HS-27A (cell line): ENCODE data around the gene STK24.

Source experiments
- DNase-seq: peaks from one replicate; pipeline ENCODE4 v3.0.0-alpha.2; 2012; ENCODE audit warnings: low read depth, missing footprints

Gene STK24

DNA sequence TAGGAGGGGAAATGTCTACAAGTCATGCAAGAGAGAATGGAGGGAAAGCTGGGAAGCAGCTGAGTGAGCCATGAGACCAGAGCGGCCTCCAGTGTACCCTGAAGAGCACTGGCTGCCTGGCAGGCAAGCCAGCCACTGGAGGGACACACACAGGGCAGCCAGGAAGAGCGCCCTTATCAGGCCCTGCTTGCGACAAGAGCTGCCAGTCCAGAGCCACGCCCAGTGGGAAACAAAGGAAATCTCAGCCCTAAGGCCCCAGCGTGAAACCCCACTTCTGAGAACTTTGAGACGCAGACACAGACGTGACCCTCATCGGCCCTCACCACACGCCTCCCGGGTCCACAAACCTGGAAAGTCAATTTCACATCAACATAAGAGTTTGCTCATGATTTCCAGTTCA lies 105.0 kb downstream of the STK24 start:
- DNase-seq = no peak

DNA sequence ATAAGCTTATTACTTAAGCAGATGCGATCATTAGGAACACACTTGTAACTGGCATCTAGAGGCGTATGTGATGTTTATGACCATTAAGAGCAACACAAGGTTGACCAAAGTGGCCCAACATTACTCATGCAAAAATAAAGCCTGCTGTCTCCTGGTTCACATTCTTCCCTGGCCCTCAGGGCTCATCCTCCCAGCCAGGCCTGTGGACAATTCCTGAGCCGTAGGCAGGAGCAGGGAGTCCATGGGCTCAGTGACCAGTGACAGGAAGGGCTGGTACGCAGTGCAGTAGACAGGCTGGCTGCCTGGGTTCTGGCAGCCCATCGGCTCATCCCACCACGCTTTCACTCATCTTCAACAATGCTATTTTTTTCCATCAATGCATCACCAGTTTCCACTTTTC lies 106.0 kb downstream of the STK24 start:
- no peak for DNase-seq

DNA sequence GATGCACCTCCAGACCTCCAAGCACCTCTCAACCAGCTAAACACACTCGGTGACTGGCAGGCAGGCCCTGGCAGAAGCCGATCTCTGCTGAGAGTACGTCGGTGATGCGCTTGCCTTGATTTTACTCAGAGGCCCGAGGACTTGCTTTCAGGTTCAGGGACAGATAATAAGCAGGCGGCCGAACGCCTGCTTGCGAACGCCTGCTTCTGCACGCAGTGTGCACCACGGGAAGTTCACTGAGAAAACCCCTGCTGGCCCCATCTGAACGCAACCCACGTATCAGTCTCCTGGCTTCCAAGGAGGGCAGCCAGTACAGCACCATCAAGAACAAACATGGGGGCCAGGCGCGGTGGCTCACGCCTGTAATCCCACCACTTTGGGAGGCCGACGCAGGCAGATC lies 108.0 kb downstream of the STK24 start:
- DNase-seq = no peak

DNA sequence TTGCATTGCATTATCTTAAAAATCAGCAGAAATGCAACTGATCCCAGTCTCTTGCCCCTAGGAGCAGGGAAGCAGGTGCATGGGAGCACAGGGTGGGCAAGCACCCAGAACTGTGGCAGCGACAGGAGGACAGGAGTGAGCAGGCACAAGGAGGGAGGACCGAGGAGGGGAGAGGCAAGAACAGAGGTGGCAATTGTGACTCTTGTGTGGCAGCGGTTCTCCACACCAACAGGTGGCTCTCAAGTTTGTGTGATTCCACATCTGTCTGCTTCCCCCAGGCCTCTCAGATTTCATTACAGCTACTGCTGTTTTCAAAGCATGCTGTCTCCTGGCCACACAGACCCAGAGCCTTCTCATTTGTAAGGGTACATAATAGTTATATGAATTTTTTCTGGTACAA lies 108.5 kb downstream of the STK24 start:
- no peak for DNase-seq

DNA sequence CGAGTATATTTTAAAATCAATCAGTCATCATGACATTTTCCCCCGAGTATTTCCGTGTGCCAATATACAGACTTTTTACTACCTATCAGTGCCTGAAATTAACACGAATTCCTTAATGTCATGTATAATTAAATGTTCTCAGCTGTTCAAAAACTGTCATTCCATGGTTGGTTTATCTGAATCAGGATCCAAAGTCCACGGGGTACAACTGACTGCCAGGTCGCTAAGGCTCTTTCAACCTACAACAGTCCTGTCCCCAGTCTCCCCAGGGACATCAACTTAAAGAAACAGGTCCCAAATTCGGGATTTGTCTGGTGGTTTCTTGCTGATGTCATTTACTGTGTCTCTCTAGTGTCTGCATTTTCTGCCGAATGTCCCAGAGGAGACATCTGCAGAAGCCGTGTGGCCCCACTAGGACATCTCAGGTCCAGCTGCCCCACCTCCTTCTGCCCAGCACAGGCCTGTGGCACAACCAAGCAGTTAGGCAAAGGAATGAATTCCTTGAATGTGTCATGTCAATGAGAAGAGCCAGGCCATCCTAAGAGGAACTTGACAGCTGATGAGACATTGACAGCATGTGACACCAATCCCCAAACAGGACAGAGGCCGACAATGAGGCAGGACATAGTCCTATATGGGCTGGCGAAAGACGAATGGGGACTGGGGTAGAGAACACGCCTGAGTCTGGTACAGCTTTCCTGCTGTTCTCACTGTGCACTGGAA lies 109.5 kb downstream of the STK24 start:
- DNase-seq = no peak

DNA sequence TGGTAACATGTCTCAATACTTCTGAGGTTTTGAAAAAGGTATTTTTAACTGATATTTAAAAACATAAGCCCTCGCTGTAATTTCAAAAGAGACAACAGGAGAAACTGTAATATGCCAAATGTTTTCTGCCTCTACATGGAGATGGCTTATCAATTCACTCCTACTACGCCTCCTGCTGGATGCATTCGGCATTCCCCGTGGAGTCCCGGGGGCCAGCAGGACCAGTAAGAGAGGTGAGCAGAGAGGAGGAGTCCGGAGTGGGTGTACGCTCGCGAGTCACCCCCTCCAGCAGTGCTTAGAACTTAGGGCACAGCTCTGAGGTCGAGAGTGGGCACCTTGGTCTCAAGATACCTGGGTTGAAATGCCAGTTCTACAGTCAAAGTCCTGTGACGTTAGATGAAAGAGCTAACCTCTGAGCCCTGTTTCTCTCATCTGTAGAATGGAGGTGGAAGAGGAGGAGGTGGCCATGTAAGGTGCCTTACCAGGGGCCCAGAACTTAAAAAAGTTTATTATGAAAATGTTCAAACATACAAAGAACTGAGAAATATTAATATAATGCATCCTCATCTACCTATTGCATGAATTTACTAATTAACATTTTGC lies 110.2 kb downstream of the STK24 start:
- DNase-seq = no peak

DNA sequence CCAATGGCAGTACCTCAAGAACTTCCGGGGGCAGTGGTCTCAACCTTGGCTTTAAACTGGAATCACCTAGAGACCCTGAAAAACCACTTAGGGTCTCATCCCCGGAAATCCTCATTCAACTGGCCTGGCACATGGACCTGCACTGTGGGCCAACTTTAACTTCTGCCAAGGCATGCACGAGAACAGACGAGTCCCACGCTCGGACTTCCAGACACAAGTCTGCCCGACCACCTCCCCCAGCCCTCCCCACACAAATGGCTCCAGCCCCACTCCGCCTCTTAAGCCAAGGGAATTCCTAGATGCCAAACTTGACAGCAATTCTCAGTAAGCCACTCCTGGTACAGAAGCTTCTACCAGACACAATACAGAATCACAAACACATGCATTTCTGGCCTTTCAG lies 114.0 kb downstream of the STK24 start:
- DNase-seq = no peak

DNA sequence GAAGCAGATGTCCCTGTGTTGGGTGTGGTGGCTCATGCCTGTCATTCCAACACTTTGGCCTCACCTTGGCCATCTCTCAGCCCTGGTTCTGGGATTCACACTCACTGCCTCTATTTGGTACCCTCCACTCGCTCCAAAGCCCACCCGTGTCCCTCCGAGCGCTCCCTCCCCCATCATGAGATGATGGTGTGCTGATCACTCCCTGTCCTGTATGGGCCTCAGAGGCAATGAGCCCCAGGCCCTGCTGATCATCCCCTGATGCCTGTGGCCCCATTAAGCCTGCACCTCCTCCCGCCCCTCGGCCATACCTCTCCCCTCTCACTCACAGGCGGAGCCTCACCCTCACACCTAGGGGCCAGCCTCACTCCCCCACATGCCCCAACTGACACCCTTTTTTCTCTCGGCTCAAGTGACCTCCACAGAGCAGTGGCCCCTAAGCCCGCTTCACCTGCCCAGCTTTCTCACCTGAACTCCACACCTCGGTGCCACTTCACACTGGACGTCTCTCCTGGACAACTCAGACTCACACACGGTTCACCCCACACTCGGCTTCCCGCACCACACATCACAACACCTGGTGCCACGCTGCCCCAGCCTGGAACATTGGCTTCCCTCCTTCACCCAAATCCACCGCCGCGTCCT lies 114.5 kb downstream of the STK24 start:
- DNase-seq = no peak

DNA sequence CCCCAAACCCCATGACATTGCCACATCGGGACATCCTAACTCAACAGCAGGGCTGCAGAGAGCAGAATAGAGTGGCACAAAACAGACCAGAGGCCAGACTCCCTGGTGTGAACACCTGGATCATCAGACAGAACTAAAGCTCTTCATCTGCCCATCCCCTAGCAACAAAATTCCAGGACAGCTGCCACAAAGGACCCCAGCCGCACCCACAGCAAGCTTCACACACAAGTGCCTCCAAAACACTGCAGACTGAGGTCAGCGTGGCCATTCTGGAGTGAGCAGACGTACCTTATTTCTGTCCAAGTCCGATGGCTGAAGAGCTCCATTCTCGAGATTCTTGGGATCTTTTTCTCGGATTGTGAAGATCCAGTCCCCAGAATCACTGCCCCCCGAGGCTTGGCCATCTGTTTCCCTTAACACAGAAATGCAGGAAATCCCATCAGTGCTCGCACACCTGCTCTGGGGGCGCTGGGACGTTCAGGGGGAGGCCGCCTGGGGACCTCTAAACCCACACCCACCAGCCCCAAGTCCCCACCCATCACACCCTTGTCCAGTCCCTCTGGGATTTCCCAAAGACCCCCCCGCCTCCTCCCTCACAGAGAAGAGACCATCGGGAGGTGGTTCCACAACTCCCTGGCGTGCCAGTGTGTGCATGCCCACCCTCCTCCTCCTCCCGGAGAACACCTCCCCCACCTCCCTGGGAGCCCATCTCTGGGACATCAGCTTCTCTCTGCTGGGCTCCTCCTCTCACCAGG lies 115.2 kb downstream of the STK24 start:
- no peak for DNase-seq

DNA sequence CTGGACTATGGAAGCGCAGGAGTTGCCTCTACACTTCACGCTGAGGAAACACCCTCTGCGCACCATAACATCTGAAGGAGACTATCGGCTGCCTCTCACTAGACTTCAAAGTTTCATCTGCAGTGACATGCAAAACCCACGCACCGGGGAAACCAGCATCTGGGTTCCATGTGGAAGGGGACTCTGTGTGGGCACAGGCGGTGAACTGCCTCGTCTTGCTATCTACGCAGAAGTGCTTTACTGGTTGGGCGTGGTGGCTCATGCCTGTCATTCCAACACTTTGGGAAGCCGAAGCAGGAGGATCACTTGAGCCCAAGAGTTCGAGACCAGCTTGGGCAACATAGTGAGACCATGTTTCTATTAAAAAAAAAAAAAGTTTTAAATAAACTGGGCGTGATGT lies 116.4 kb downstream of the STK24 start:
- no peak for DNase-seq

DNA sequence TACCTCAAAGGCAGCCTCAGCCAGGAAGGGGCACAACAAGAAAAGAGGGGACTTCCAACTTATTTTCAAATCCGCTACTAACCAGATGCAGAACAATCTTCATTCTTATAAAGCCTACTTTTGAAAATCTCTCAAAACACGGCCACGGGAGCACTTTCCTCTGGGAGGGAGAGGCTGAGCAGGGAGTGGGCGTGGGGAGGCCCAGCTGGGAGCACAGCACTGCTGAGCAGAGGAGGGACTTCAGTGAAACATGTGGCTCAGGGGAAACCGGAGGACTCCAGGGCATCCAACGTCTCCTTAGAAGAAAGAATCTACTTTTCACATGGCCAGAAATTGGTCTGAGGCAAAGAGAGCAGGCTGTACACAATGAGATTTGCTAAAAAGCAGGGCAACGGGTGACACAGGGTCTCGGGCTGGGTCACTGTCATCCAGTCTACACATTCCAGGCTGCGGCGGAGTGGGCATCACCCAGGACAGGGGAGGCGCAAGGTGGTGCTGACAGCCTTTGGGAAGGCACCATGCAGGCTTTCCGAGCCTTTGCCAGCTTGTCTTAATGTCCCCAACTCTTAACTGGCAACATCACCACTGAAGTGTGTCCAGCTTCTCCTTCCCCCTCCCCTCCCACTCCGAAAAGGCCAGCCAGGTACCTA lies 117.1 kb downstream of the STK24 start:
- no peak for DNase-seq

DNA sequence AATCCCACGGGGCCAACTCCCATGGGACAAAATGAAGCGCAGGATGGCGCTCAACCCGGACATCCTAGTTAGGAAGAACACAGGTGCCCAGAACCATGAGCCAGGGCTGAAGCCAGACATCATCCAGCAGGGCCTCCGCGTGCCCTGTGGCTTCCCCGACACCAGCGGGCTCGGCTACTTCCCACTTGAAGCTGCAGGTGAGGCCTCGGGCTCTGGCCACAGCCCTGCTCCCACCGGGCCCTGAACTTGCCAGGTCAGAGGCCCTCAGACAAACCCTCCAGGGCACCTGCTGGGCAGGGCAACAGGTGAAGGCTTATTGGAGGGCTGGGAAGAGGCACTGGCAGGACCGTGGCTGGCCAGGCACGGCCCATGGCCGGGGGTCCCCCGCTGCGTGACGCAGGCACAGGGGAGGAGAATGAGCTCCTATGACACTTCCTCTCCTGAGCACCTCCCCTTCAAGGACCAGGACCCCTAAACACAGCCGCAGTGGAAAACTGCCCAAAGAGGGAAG lies 117.7 kb downstream of the STK24 start:
- no peak for DNase-seq

DNA sequence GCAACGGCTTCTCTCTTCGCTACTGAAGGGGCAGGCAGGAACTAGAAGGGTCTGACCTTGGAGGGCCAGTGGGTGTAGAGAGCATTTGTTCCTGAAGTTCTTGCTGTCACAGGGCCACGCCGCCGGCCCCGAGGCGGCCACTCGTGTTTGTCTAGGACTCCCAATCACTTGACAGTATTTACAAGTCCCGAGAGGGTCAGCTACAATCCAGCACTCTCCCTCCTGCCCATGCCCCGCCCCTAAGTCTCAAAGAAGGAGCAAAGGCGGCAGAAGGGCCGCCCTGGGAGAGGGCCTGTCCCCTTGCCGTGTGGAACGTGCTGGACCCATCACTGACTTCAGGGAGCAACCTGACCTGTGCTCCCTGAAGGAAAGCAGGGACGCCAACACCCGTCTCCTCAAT lies 118.5 kb downstream of the STK24 start:
- DNase-seq = no peak

DNA sequence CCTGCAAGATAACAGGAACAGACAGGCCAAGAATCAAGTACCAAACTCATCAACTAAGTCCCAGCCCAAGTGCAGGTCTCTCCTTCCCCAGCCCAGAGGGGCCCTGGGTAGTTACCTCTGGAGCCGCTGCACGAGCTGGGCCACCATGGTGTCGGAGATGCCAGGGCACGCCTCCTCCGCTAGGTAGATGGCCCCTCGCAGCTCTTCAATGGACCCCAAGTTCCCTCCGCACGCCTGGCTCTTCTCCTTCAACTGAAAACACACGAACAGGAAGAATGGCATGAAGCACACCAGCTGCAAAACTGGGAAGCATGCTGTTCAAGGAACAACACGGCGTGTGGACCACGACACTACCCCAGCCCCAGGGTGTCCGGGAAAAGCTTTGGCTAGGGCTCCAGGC lies 119.9 kb downstream of the STK24 start:
- DNase-seq = no peak

DNA sequence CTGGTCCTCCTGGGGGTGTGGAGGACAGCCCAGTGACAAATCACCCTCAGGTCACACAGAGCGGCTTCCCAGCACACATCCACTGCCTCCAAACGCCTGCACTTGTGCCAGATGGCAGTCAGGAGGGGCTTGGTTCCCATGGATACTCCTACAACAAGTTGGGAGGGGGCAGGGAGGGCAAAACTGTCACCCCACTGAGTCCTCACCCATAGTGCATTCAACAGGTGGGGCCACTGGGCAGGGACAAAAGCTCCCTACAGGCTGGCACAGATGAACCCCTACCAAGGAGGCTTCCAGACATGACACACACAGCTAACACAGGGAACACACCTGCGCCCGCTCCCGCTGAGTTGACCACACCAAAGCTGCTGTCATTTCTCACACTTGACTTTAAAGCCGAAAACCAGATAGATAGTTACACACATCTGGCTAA lies 120.5 kb downstream of the STK24 start:
- DNase-seq = no peak

DNA sequence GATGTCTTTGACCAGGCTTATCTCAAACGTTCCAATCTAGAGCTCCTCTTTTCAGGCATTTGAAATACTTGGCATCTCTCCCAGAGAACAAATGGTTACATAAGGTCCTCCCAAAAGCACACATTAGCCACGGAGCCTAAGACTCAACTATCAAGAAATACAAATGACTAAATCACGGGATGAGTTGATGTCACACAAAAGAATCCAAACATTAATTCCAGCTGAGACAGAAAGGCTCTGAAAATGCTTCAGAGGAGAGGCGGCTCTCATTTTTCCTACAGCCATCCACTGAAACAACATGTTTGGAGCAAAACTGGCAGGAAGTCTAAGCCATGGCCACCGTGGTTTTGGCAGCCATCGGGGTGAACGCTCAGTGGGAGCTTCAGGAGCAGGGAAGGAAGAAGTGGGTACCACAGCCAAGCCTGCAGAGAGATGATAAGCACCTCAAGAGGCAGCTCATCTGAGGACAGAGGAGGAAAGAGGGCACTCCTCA lies 122.5 kb downstream of the STK24 start:
- peak; percentile 64 for DNase-seq

DNA sequence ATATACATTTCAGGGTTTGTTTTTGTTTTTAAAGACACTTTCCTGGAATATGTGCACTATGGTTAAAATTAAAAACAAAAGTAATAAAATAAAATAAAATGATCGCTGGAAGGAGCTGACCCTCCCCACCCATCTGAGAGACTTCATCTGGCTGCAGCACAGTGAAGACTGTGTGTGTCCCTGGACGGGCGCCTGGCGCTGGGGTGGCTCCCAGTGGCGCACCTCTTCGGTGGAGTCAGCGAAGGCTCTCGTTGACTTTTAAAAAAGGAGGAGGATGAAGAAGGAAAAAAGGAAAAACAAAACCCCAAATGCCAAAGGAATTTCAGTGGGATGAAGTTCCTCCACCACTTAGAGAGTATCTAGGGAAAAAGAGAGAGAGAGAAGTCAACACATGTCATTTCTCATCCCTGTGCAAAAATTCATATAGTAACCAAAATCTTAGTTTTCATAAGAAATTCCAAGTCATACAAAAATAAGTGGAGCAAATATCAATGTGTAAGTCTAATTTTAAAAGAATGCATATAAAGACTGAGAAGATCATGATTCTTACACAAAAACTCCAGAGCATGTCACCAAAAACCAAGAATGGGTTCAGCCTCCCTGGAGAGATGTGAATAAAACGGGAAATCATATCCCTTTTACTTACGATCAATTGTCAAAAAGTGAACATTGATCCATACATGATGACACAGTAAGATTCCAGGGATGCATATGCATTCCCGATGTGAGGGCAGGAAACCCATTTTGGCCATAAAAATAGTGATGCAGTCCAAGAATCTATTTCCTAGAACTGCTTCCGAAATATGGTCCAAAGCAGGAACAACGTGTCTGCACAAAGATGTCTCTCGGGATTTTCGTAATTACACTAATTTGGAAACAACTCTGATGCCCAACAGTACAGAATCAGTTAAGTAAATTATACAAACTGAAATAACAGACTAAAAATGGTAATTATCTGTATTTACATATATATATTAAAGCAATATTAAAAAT lies 123.8 kb downstream of the STK24 start:
- no peak for DNase-seq

DNA sequence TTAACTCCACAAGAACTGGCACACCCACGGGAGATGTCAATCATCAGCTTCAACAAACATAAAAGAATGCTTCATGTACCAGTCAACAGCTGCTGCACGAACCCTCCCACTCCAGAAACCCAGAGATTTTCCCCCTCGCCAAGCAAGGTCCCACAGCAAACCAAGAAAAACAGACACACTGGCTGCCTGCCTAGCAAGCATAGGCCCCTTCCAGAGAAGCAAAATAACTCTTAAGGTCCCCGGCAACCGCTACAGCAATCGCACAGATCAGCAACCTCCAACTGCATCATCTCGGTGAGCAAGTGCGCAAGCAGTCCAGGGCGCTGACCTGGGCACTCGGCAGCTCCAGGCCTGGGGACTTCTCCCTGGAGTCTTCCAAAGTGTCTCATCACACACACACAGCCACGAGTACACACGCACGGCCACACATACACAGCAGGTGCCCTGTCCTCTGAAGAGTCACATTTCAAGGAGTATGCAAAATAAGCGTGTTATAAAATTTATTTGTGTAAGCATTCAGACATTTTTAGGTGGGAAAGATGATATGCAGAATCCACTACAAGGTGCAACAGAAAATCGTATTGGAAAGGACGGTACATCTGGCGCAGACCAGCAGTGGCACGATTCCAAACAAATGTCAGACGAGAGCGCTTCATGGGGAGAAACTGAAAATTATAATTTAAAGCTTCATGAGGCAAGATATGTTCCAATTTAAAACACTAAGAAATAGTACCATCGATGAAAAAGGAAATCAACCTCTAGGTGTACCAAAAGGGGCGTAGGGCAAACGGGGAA lies 125.0 kb downstream of the STK24 start:
- DNase-seq = no peak

DNA sequence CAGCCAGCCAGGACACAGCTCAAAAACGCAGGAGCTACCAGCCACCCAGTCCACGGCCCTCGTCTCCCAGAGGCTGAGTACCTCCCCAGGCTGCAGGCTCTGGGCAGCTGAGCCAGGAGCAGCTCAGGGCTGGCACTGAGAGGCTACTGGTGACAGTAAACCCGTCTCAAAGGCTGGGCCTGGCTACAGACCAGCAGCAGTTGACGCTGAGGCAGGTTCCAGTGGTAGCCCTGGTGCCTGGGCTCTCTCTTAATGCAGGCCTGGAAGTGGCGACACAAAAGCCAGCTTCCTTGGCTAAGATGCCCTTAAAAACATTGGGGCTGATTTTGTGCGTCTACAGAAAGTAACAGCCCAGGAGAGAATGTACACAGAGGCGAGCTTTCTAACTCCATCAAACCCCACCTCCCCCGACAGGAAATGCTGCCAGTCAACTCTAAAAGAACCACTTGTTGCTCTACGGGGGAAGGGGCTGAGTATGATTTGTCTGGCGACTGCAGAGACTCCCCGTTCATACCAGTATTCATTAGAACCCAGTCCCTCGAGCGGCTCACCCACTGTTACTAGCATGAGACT lies 126.3 kb downstream of the STK24 start:
- no peak for DNase-seq
